Keratinocyte (primary cell): Measurements from ENCODE around the gene PATZ1. TPM values are rescaled to one million over a fixed set of nuclear protein-coding genes. Genes with fewer than 3 reads are reported as not detected.

Experiments
- DNase-seq: peaks from one replicate; pipeline ENCODE4 v3.0.0-alpha.2; 2011; ENCODE audit warnings: low read depth, missing footprints, low spot score
- FAIRE-seq: peaks from 2 replicates; lab custom pipeline; 2011; peaks lifted over from hg19 to GRCh38; lab: Jason Lieb, UNC
- H2AFZ ChIP-seq: 2 replicates; pipeline ENCODE4 v1.6.0; 2012; ENCODE audit warnings: low read length, control low read depth, inconsistent platforms; ENCODE audit not compliant: control insufficient read depth
- H3K27ac ChIP-seq: 2 replicates; pipeline ENCODE4 v1.5.1; 2011; ENCODE audit warnings: low read length; ENCODE audit not compliant: control insufficient read depth, insufficient read depth
- H3K27me3 ChIP-seq: 3 replicates; pipeline ENCODE4 v1.6.0; 2011; ENCODE audit warnings: low read length; ENCODE audit not compliant: control insufficient read depth, insufficient read depth; ENCODE audit errors: extremely low read depth
- H3K36me3 ChIP-seq, 2 experiments: 2 replicates in 1 of 2; 3 replicates in 1 of 2; pipeline ENCODE4 v1.5.1; 2011; ENCODE audit warnings: low read length in 2 of 2, mild to moderate bottlenecking in 1 of 2; ENCODE audit not compliant: control insufficient read depth in 2 of 2, insufficient read depth in 2 of 2; ENCODE audit errors: extremely low read depth in 1 of 2
- H3K4me1 ChIP-seq: 3 replicates; pipeline ENCODE4 v1.5.1; 2011; ENCODE audit warnings: low read length; ENCODE audit not compliant: control insufficient read depth, insufficient read depth; ENCODE audit errors: extremely low read depth
- H3K4me2 ChIP-seq: 3 replicates; pipeline ENCODE4 v1.6.0; 2011; ENCODE audit warnings: low read depth, low read length; ENCODE audit not compliant: control insufficient read depth, insufficient read depth; ENCODE audit errors: extremely low read depth
- H3K4me3 ChIP-seq, 3 experiments: fragments of 200-600 bp in 1 of 3; sonication (generic) in 1 of 3; 2 replicates in 2 of 3; 3 replicates in 1 of 3; pipeline ENCODE4 v1.5.1; 2011 to 2016; ENCODE audit warnings: low read length in 3 of 3, mild to moderate bottlenecking in 3 of 3, control low read depth in 2 of 3, inconsistent platforms in 1 of 3, low read depth in 1 of 3, mixed read lengths in 1 of 3, mixed run types in 1 of 3, moderate library complexity in 1 of 3; ENCODE audit not compliant: control insufficient read depth in 2 of 3, insufficient read depth in 2 of 3; ENCODE audit errors: extremely low read depth in 1 of 3
- H3K79me2 ChIP-seq: 2 replicates; pipeline ENCODE4 v1.6.0; 2012; ENCODE audit warnings: low read length; ENCODE audit not compliant: control insufficient read depth, insufficient read depth
- H3K9ac ChIP-seq: 3 replicates; pipeline ENCODE4 v1.6.0; 2011; ENCODE audit warnings: low read length; ENCODE audit not compliant: control insufficient read depth, insufficient read depth; ENCODE audit errors: extremely low read depth
- H3K9me1 ChIP-seq: 3 replicates; pipeline ENCODE4 v1.6.0; 2011; ENCODE audit warnings: low read length; ENCODE audit not compliant: control insufficient read depth, insufficient read depth; ENCODE audit errors: extremely low read depth
- H3K9me3 ChIP-seq: 2 replicates; pipeline ENCODE4 v1.5.1; 2012; ENCODE audit warnings: low read depth, low read length; ENCODE audit not compliant: control insufficient read depth
- H4K20me1 ChIP-seq: 3 replicates; pipeline ENCODE4 v1.6.0; 2011; ENCODE audit warnings: low read length; ENCODE audit not compliant: control insufficient read depth, insufficient read depth; ENCODE audit errors: extremely low read depth
- EZH2 ChIP-seq: IDR thresholded peaks from one replicate; pipeline ENCODE4 v1.6.1; 2012; ENCODE audit warnings: inconsistent platforms, mild to moderate bottlenecking, low read length, moderate library complexity
- dilution Hi-C: fragments of 300-500 bp; cut with MboI; formaldehyde crosslinking; loops from one replicate; pipeline ENCODE4 v1.7.0; 2020; ENCODE audit warnings: low sequenced_read_pairs; ENCODE audit not compliant: extremely low pct_ligation_motif_present
- polyA plus RNA-seq, 5 experiments: library from polyadenylated mRNA; depleted of rRNA in 3 of 5; stranded (reverse) in 3 of 5; stranded (forward) in 1 of 5; unstranded in 1 of 5; fragments of >200 nt; gene quantifications; 1 replicate in 1 of 5; 2 replicates in 3 of 5; 3 replicates in 1 of 5; pipeline versions ENCODE4 v1.2.1 to v1.2.3, GENCODE V29; 2011 to 2012; ENCODE audit warnings: missing spikeins in 2 of 5, low read depth in 1 of 5, low replicate concordance in 1 of 5
- TF ChIP-seq, protein P1 (sequence below), 3 experiments: IDR thresholded peaks in 1 of 3; conservative IDR thresholded peaks in 1 of 3; optimal IDR thresholded peaks in 1 of 3; 2 replicates in 2 of 3; 3 replicates in 1 of 3; pipeline versions ENCODE3 to v1.5.1; 2011; ENCODE audit warnings: low read length in 3 of 3, mild to moderate bottlenecking in 3 of 3, moderate library complexity in 2 of 3, control low read depth in 1 of 3, inconsistent platforms in 1 of 3; ENCODE audit not compliant: insufficient read depth in 2 of 3; ENCODE audit errors: extremely low read depth in 1 of 3

Gene PATZ1
- polyA plus RNA-seq, 1 donor (not counting 4 experiments of a cell fraction or from before 2014, with no cell fraction given), result 3.4 TPM

- FAIRE-seq (no peak), DNase-seq (no peak)
- no peaks in the 10 kb centered on the region for H3K79me2 ChIP-seq
- peaks cover 39% of the 10 kb centered on the region for H3K4me1 ChIP-seq
- H2AFZ ChIP-seq, result no peak overlapping the region
- no peaks in the 10 kb centered on the region for H3K9me3 ChIP-seq
- dilution Hi-C loops, result no loop called here
- H3K4me3 ChIP-seq, result no peak overlapping the region
- H3K27me3 ChIP-seq, result no peaks in the 10 kb centered on the region
- H3K27ac ChIP-seq, result no peak overlapping the region
- H3K36me3 ChIP-seq, result peaks cover 3 to 16% of the 10 kb centered on the region in 2 experiments
- no peak overlapping the region for H3K9ac ChIP-seq
- TF ChIP-seq, protein P1, sequence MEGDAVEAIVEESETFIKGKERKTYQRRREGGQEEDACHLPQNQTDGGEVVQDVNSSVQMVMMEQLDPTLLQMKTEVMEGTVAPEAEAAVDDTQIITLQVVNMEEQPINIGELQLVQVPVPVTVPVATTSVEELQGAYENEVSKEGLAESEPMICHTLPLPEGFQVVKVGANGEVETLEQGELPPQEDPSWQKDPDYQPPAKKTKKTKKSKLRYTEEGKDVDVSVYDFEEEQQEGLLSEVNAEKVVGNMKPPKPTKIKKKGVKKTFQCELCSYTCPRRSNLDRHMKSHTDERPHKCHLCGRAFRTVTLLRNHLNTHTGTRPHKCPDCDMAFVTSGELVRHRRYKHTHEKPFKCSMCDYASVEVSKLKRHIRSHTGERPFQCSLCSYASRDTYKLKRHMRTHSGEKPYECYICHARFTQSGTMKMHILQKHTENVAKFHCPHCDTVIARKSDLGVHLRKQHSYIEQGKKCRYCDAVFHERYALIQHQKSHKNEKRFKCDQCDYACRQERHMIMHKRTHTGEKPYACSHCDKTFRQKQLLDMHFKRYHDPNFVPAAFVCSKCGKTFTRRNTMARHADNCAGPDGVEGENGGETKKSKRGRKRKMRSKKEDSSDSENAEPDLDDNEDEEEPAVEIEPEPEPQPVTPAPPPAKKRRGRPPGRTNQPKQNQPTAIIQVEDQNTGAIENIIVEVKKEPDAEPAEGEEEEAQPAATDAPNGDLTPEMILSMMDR (optimal IDR thresholded peaks at IDR 0.05 in 1 of 3, IDR thresholded peaks at IDR 0.05 in 1 of 3, conservative IDR thresholded peaks at IDR 0.05 in 1 of 3; ENCODE audit: extremely low read depth in 1 of 3, insufficient read depth in 2 of 3, low read length in 3 of 3), result no peak
- TF ChIP-seq EZH2, result no peak
- H3K9me1 ChIP-seq, result peaks cover 3% of the 10 kb centered on the region
- no peak overlapping the region for H3K4me2 ChIP-seq
- no peaks in the 10 kb centered on the region for H4K20me1 ChIP-seq
These were observed 11.8 kb downstream of the PATZ1 start for GRCh38 chr22:31334329-31334728.

- DNase-seq (no peak), FAIRE-seq (no peak)
- no peak overlapping the region for H3K27ac ChIP-seq
- peaks cover 3% of the 10 kb centered on the region for H3K9me1 ChIP-seq
- H3K79me2 ChIP-seq, result no peaks in the 10 kb centered on the region
- H3K9ac ChIP-seq, result no peak overlapping the region
- H3K4me3 ChIP-seq, result no peak overlapping the region
- H2AFZ ChIP-seq, result no peak overlapping the region
- H3K36me3 ChIP-seq, result peaks cover 3 to 16% of the 10 kb centered on the region in 2 experiments
- no peaks in the 10 kb centered on the region for H3K27me3 ChIP-seq
- dilution Hi-C loops, result no loop called here
- peaks cover 43% of the 10 kb centered on the region for H3K4me1 ChIP-seq
- TF ChIP-seq EZH2, result no peak
- TF ChIP-seq, protein P1 (optimal IDR thresholded peaks at IDR 0.05 in 1 of 3, IDR thresholded peaks at IDR 0.05 in 1 of 3, conservative IDR thresholded peaks at IDR 0.05 in 1 of 3; ENCODE audit: extremely low read depth in 1 of 3, insufficient read depth in 2 of 3, low read length in 3 of 3), result no peak
- no peaks in the 10 kb centered on the region for H3K9me3 ChIP-seq
- no peaks in the 10 kb centered on the region for H4K20me1 ChIP-seq
- no peak overlapping the region for H3K4me2 ChIP-seq
These were observed 12.5 kb downstream of the PATZ1 start for GRCh38 chr22:31333641-31334040.
